OCI-LY7 (cell line): ENCODE data around the gene WDFY4.

Source experiments
- EZH2phosphoT487 ChIP-seq: fragments of 200-600 bp; sonication (generic); IDR thresholded peaks from 2 replicates; pipeline ENCODE4 v1.6.1; 2018; ENCODE audit warnings: low read depth, borderline replicate concordance, mild to moderate bottlenecking, mixed run types, antibody characterized with exemption, low read length, moderate library complexity, mixed read lengths
- TF ChIP-seq, protein P1 (sequence below): fragments of 200-600 bp; sonication (generic); conservative IDR thresholded peaks from 2 replicates; pipeline ENCODE4 v1.5.1; 2014; ENCODE audit warnings: mild to moderate bottlenecking, antibody characterized with exemption, low read length, moderate library complexity, mixed read lengths

DNA sequence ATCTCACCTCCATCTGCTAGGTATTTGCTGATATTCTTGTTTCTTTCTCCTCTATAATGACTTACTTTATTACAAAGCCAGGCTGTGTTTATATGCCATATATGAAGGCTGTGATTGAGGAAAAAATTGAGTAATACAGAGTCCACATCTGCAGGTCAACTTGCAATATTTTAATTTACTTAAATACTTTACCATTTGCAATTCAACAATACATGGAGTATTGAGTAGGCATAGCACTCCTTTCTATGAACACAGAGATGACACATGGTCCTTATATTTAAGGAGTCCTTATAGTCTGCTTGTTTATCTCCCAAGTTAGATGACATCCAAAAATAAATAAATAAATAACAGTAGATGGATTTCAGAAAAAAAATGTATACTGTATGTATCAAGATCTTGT is 158.5 kb downstream of the WDFY4 start:
- TF ChIP-seq, protein P1, sequence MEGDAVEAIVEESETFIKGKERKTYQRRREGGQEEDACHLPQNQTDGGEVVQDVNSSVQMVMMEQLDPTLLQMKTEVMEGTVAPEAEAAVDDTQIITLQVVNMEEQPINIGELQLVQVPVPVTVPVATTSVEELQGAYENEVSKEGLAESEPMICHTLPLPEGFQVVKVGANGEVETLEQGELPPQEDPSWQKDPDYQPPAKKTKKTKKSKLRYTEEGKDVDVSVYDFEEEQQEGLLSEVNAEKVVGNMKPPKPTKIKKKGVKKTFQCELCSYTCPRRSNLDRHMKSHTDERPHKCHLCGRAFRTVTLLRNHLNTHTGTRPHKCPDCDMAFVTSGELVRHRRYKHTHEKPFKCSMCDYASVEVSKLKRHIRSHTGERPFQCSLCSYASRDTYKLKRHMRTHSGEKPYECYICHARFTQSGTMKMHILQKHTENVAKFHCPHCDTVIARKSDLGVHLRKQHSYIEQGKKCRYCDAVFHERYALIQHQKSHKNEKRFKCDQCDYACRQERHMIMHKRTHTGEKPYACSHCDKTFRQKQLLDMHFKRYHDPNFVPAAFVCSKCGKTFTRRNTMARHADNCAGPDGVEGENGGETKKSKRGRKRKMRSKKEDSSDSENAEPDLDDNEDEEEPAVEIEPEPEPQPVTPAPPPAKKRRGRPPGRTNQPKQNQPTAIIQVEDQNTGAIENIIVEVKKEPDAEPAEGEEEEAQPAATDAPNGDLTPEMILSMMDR, result no peak
- no peak for TF ChIP-seq EZH2phosphoT487
